Keratinocyte (primary cell): ENCODE results near the gene VANGL1. TPM values are rescaled to one million over a fixed set of nuclear protein-coding genes. Genes with fewer than 3 reads are reported as not detected.

Experiments
- DNase-seq: peaks from one replicate; pipeline ENCODE4 v3.0.0-alpha.2; 2011; ENCODE audit warnings: low read depth, missing footprints, low spot score
- FAIRE-seq: peaks from 2 replicates; lab custom pipeline; 2011; peaks lifted over from hg19 to GRCh38; lab: Jason Lieb, UNC
- H2AFZ ChIP-seq: 2 replicates; pipeline ENCODE4 v1.6.0; 2012; ENCODE audit warnings: low read length, control low read depth, inconsistent platforms; ENCODE audit not compliant: control insufficient read depth
- H3K27ac ChIP-seq: 2 replicates; pipeline ENCODE4 v1.5.1; 2011; ENCODE audit warnings: low read length; ENCODE audit not compliant: control insufficient read depth, insufficient read depth
- H3K27me3 ChIP-seq: 3 replicates; pipeline ENCODE4 v1.6.0; 2011; ENCODE audit warnings: low read length; ENCODE audit not compliant: control insufficient read depth, insufficient read depth; ENCODE audit errors: extremely low read depth
- H3K36me3 ChIP-seq, 2 experiments: 2 replicates in 1 of 2; 3 replicates in 1 of 2; pipeline ENCODE4 v1.5.1; 2011; ENCODE audit warnings: low read length in 2 of 2, mild to moderate bottlenecking in 1 of 2; ENCODE audit not compliant: control insufficient read depth in 2 of 2, insufficient read depth in 2 of 2; ENCODE audit errors: extremely low read depth in 1 of 2
- H3K4me1 ChIP-seq: 3 replicates; pipeline ENCODE4 v1.5.1; 2011; ENCODE audit warnings: low read length; ENCODE audit not compliant: control insufficient read depth, insufficient read depth; ENCODE audit errors: extremely low read depth
- H3K4me2 ChIP-seq: 3 replicates; pipeline ENCODE4 v1.6.0; 2011; ENCODE audit warnings: low read depth, low read length; ENCODE audit not compliant: control insufficient read depth, insufficient read depth; ENCODE audit errors: extremely low read depth
- H3K4me3 ChIP-seq, 3 experiments: fragments of 200-600 bp in 1 of 3; sonication (generic) in 1 of 3; 2 replicates in 2 of 3; 3 replicates in 1 of 3; pipeline ENCODE4 v1.5.1; 2011 to 2016; ENCODE audit warnings: low read length in 3 of 3, mild to moderate bottlenecking in 3 of 3, control low read depth in 2 of 3, inconsistent platforms in 1 of 3, low read depth in 1 of 3, mixed read lengths in 1 of 3, mixed run types in 1 of 3, moderate library complexity in 1 of 3; ENCODE audit not compliant: control insufficient read depth in 2 of 3, insufficient read depth in 2 of 3; ENCODE audit errors: extremely low read depth in 1 of 3
- H3K79me2 ChIP-seq: 2 replicates; pipeline ENCODE4 v1.6.0; 2012; ENCODE audit warnings: low read length; ENCODE audit not compliant: control insufficient read depth, insufficient read depth
- H3K9ac ChIP-seq: 3 replicates; pipeline ENCODE4 v1.6.0; 2011; ENCODE audit warnings: low read length; ENCODE audit not compliant: control insufficient read depth, insufficient read depth; ENCODE audit errors: extremely low read depth
- H3K9me1 ChIP-seq: 3 replicates; pipeline ENCODE4 v1.6.0; 2011; ENCODE audit warnings: low read length; ENCODE audit not compliant: control insufficient read depth, insufficient read depth; ENCODE audit errors: extremely low read depth
- H3K9me3 ChIP-seq: 2 replicates; pipeline ENCODE4 v1.5.1; 2012; ENCODE audit warnings: low read depth, low read length; ENCODE audit not compliant: control insufficient read depth
- H4K20me1 ChIP-seq: 3 replicates; pipeline ENCODE4 v1.6.0; 2011; ENCODE audit warnings: low read length; ENCODE audit not compliant: control insufficient read depth, insufficient read depth; ENCODE audit errors: extremely low read depth
- EZH2 ChIP-seq: IDR thresholded peaks from one replicate; pipeline ENCODE4 v1.6.1; 2012; ENCODE audit warnings: inconsistent platforms, mild to moderate bottlenecking, low read length, moderate library complexity
- dilution Hi-C: fragments of 300-500 bp; cut with MboI; formaldehyde crosslinking; loops from one replicate; pipeline ENCODE4 v1.7.0; 2020; ENCODE audit warnings: low sequenced_read_pairs; ENCODE audit not compliant: extremely low pct_ligation_motif_present
- polyA plus RNA-seq, 5 experiments: library from polyadenylated mRNA; depleted of rRNA in 3 of 5; stranded (reverse) in 3 of 5; stranded (forward) in 1 of 5; unstranded in 1 of 5; fragments of >200 nt; gene quantifications; 1 replicate in 1 of 5; 2 replicates in 3 of 5; 3 replicates in 1 of 5; pipeline versions ENCODE4 v1.2.1 to v1.2.3, GENCODE V29; 2011 to 2012; ENCODE audit warnings: missing spikeins in 2 of 5, low read depth in 1 of 5, low replicate concordance in 1 of 5
- TF ChIP-seq, protein P1 (sequence below), 3 experiments: IDR thresholded peaks in 1 of 3; conservative IDR thresholded peaks in 1 of 3; optimal IDR thresholded peaks in 1 of 3; 2 replicates in 2 of 3; 3 replicates in 1 of 3; pipeline versions ENCODE3 to v1.5.1; 2011; ENCODE audit warnings: low read length in 3 of 3, mild to moderate bottlenecking in 3 of 3, moderate library complexity in 2 of 3, control low read depth in 1 of 3, inconsistent platforms in 1 of 3; ENCODE audit not compliant: insufficient read depth in 2 of 3; ENCODE audit errors: extremely low read depth in 1 of 3

VANGL1 gene
- polyA plus RNA-seq, 1 donor (not counting 4 experiments of a cell fraction or from before 2014, with no cell fraction given): 22.4 TPM

DNA sequence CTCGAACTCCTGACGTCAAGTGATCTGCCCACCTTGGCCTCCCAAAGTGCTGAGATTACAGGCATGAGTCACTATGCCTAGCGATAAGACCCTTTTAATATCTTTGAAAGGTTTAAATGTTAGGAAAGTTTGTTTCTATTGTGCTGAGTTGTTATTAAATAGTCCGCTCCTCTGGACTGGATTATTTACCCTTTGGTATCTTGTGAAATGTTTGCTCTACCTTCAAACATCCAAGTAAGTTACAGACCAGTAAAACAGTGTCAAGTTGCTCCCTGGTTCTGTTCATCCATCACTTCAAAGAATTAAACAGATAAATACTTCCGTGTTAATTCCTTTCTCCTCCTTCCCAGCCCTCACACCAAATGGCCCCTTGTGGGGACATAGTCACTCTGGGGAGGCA, 82.0 kb downstream of the VANGL1 start:
- FAIRE-seq (no peak), DNase-seq (no peak)
- H3K4me2 ChIP-seq: no peak overlapping the region
- no peaks in the 10 kb centered on the region for H3K9me1 ChIP-seq
- dilution Hi-C loops: no loop called here
- no peaks in the 10 kb centered on the region for H3K36me3 ChIP-seq
- no peak overlapping the region for H2AFZ ChIP-seq
- no peaks in the 10 kb centered on the region for H3K79me2 ChIP-seq
- no peak overlapping the region for H3K4me3 ChIP-seq
- H3K27ac ChIP-seq: no peak overlapping the region
- no peaks in the 10 kb centered on the region for H3K27me3 ChIP-seq
- TF ChIP-seq, protein P1, sequence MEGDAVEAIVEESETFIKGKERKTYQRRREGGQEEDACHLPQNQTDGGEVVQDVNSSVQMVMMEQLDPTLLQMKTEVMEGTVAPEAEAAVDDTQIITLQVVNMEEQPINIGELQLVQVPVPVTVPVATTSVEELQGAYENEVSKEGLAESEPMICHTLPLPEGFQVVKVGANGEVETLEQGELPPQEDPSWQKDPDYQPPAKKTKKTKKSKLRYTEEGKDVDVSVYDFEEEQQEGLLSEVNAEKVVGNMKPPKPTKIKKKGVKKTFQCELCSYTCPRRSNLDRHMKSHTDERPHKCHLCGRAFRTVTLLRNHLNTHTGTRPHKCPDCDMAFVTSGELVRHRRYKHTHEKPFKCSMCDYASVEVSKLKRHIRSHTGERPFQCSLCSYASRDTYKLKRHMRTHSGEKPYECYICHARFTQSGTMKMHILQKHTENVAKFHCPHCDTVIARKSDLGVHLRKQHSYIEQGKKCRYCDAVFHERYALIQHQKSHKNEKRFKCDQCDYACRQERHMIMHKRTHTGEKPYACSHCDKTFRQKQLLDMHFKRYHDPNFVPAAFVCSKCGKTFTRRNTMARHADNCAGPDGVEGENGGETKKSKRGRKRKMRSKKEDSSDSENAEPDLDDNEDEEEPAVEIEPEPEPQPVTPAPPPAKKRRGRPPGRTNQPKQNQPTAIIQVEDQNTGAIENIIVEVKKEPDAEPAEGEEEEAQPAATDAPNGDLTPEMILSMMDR (optimal IDR thresholded peaks at IDR 0.05 in 1 of 3, IDR thresholded peaks at IDR 0.05 in 1 of 3, conservative IDR thresholded peaks at IDR 0.05 in 1 of 3; ENCODE audit: extremely low read depth in 1 of 3, insufficient read depth in 2 of 3, low read length in 3 of 3): no peak
- no peak for TF ChIP-seq EZH2
- H4K20me1 ChIP-seq: no peaks in the 10 kb centered on the region
- H3K9ac ChIP-seq: no peak overlapping the region
- H3K4me1 ChIP-seq: no peaks in the 10 kb centered on the region
- no peaks in the 10 kb centered on the region for H3K9me3 ChIP-seq

DNA sequence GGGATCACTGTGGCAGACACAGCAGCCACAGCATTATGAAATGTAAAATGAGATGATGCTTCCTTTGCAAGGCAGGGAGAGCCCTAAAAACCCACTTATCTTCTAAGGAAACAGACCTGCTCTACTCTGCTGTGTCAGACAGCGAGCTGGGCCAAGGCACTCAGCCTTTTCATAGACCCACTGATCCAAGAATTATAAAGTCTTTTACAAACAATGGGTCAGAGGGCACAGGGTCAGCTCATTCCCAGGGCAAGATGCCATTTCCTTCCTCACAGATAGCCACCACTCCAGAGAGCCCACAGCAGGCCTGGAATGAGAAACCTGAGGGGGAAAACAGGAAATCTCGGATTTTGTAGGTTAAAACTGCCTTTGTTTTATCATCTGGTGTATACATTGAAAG, 83.8 kb downstream of the VANGL1 start:
- TF ChIP-seq, protein P1 (optimal IDR thresholded peaks at IDR 0.05 in 1 of 3, IDR thresholded peaks at IDR 0.05 in 1 of 3, conservative IDR thresholded peaks at IDR 0.05 in 1 of 3; ENCODE audit: extremely low read depth in 1 of 3, insufficient read depth in 2 of 3, low read length in 3 of 3): no peak
- TF ChIP-seq EZH2: no peak
- Histone ChIP-seq H3K79me2 (no peaks in the 10 kb centered on the region), H3K4me3 (no peak overlapping the region), H3K27me3 (no peaks in the 10 kb centered on the region), H4K20me1 (no peaks in the 10 kb centered on the region), H3K4me1 (no peaks in the 10 kb centered on the region), H3K27ac (no peak overlapping the region), H3K9me3 (no peaks in the 10 kb centered on the region), H3K4me2 (no peak overlapping the region), H3K9ac (no peak overlapping the region), H2AFZ (no peak overlapping the region), H3K36me3 (no peaks in the 10 kb centered on the region), H3K9me1 (no peaks in the 10 kb centered on the region)
- no peak for DNase-seq
- no peak for FAIRE-seq
- dilution Hi-C loops: no loop called here
